Immature natural killer cell (primary cell): Measurements from ENCODE around the gene DCLRE1C. TPM values are rescaled to one million over a fixed set of nuclear protein-coding genes. Genes with fewer than 3 reads are reported as not detected.
"Not testable (repeated sequence)": the region's sequence is repeated elsewhere in the genome, so short reads cannot be mapped to it uniquely, and the experiment has no call there.

Experiments
- DNase-seq, 3 donors: peaks; one replicate each; pipeline ENCODE4 v3.0.0; 2022; ENCODE audit warnings: mixed read lengths in 1 of 3
- H3K27ac Mint-ChIP-seq, 6 donors: one replicate each; pipeline ENCODE4 v1.8.0; 2020; ENCODE audit warnings: mixed read lengths in 6 of 6, mild to moderate bottlenecking in 5 of 6, inconsistent platforms in 4 of 6, moderate library complexity in 3 of 6
- H3K27me3 Mint-ChIP-seq, 3 donors: one replicate each; pipeline ENCODE4 v1.8.0; 2020 to 2021; ENCODE audit warnings: low read depth in 3 of 3, mild to moderate bottlenecking in 3 of 3, mixed read lengths in 3 of 3, moderate library complexity in 3 of 3, inconsistent platforms in 1 of 3
- H3K36me3 Mint-ChIP-seq, 3 donors: one replicate each; pipeline ENCODE4 v1.8.0; 2020; ENCODE audit warnings: mixed read lengths in 3 of 3, inconsistent platforms in 2 of 3, mild to moderate bottlenecking in 2 of 3
- H3K4me1 Mint-ChIP-seq, 2 donors: one replicate each; pipeline ENCODE4 v1.8.0; 2020; ENCODE audit warnings: inconsistent platforms in 2 of 2, mild to moderate bottlenecking in 2 of 2, mixed read lengths in 2 of 2, moderate library complexity in 1 of 2
- H3K4me3 Mint-ChIP-seq, 5 donors: one replicate each; pipeline ENCODE4 v1.8.0; 2020; ENCODE audit warnings: mild to moderate bottlenecking in 5 of 5, mixed read lengths in 5 of 5, inconsistent platforms in 3 of 5, moderate library complexity in 3 of 5
- H3K9me3 Mint-ChIP-seq, 6 donors: one replicate each; pipeline ENCODE4 v1.8.0; 2020; ENCODE audit warnings: mild to moderate bottlenecking in 6 of 6, mixed read lengths in 6 of 6, inconsistent platforms in 4 of 6, moderate library complexity in 3 of 6
- polyA plus RNA-seq, 3 donors: library from polyadenylated mRNA; unstranded; fragments of 300-500 nt; fragmentation: Illumina TruSeq; gene quantifications; one replicate each; pipeline ENCODE4 v1.2.3, GENCODE V29; 2021

DCLRE1C gene
- polyA plus RNA-seq, 3 donors from 2014 or later, result 9.3 to 33.8 (median 13.9) TPM

- peak within 1 kb of the TSS; percentile 96 to 99 (median 98) for H3K4me3 Mint-ChIP-seq
These were observed 5.5 kb upstream of the DCLRE1C start, which contains the start of gene MEIG1 for GRCh38 chr10:14959221-14960057. Gene MEIG1 (plus strand): TSS chr10:14959388. CDS start chr10:14966469, 7,081 bp downstream.

DNA sequence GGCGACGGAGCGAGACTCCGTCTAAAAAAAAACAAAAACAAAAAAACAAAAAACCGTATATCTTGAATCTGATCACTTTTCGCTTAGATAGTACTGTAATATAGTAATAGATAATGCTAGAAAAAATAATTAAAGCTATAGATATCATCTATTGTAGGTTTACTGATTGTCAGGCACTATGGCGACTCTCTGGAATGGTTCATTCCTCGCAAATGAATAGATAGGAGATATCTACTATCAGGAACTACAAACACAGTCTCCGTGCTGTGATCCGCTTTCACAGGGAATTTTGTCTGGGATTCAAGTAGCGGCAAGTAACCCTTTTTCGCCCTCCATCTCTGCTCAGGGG lies 5.0 kb upstream of the DCLRE1C start:
- peak overlapping the region; percentile 94 to 98 (median 96) for H3K27ac Mint-ChIP-seq
- peaks cover 27 to 38% of the 10 kb centered on the region in 2 donors for H3K4me1 Mint-ChIP-seq
- peak overlapping the region; percentile 96 to 99 (median 98) for H3K4me3 Mint-ChIP-seq
- H3K36me3 Mint-ChIP-seq, result no peaks in the 10 kb centered on the region
- H3K9me3 Mint-ChIP-seq, result no peaks in the 10 kb centered on the region
- peaks cover 4 to 14% (median 12%) of the 10 kb centered on the region in 3 donors for H3K27me3 Mint-ChIP-seq
- DNase-seq, result no peak

More at GRCh38 chr10:14959221-14960057, 5.5 kb upstream of the DCLRE1C start, which contains the start of gene MEIG1:
- peaks cover 21 to 32% of the 10 kb centered on the region in 2 donors for H3K4me1 Mint-ChIP-seq
- peak; percentile 93 to 95 (median 94) for DNase-seq
- no peaks in the 10 kb centered on the region for H3K36me3 Mint-ChIP-seq
- peak within 1 kb of the TSS; percentile 94 to 98 (median 96) for H3K27ac Mint-ChIP-seq
- peaks cover 3 to 11% (median 9%) of the 10 kb centered on the region in 3 donors for H3K27me3 Mint-ChIP-seq
- H3K9me3 Mint-ChIP-seq, result no peaks in the 10 kb centered on the region

GRCh38 chr10:14954934-14955333 lies 1.0 kb upstream of the DCLRE1C start:
- H3K27ac Mint-ChIP-seq, result peak overlapping the region in 5 of 6 donors; percentile 94 to 98 (median 96)
- DNase-seq, result no peak
- H3K4me1 Mint-ChIP-seq, result peaks cover 54 to 67% of the 10 kb centered on the region in 2 donors
- H3K27me3 Mint-ChIP-seq, result peaks cover 8 to 16% (median 13%) of the 10 kb centered on the region in 3 donors
- no peaks in the 10 kb centered on the region for H3K36me3 Mint-ChIP-seq
- H3K9me3 Mint-ChIP-seq, result no peaks in the 10 kb centered on the region
- peak overlapping the region; percentile 92 to 97 (median 92) for H3K4me3 Mint-ChIP-seq

- Mint-ChIP-seq H3K27me3 (peaks cover 5 to 9% (median 5%) of the 10 kb centered on the region in 3 donors), H3K36me3 (peaks cover 0 to 3% (median 0%) of the 10 kb centered on the region in 3 donors), H3K9me3 (no peaks in the 10 kb centered on the region), H3K4me3 (peak overlapping the region; percentile 92 to 97 (median 92)), H3K4me1 (peaks cover 50 to 70% of the 10 kb centered on the region in 2 donors), H3K27ac (peak overlapping the region; percentile 94 to 98 (median 96))
- no peak for DNase-seq
These were observed 384 bp downstream of the DCLRE1C start for GRCh38 chr10:14953424-14954000.

DNA sequence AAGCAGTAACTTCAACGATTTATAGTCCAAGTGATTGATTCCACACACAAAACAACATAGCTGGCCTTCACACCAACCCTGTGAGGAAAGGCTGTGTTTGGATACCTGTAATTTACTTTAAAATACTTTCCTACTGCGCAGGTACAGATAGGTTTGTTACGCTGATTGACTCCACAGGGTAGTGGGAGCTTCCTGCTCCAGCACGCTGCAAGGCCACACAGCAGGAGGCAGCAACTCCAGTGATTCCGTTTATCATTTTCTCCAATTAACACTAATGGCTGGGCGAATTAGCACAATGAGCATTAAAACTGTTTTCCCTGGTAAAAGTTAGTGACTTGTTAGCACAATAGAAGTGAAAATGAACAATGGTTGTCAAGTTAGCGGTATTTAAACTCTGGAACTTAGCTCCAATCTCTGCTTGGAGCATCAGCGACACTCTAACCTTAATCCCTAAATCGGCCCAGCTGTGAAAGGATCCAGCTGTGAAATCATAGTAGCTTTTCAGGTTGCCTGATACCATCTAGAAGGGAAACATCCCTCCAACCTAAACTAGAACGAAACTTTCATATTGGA lies 959 bp downstream of the DCLRE1C start:
- no peak for DNase-seq

GRCh38 chr10:14949291-14949690 lies 4.6 kb downstream of the DCLRE1C start:
- peaks cover 0 to 14% (median 3%) of the 10 kb centered on the region in 3 donors for H3K36me3 Mint-ChIP-seq
- peaks cover 5 to 9% (median 5%) of the 10 kb centered on the region in 3 donors for H3K27me3 Mint-ChIP-seq
- DNase-seq, result no peak
- H3K9me3 Mint-ChIP-seq, result no peaks in the 10 kb centered on the region
- H3K4me1 Mint-ChIP-seq, result peaks cover 37 to 58% of the 10 kb centered on the region in 2 donors
- peak overlapping the region in 1 of 5 donors; percentile 22 for H3K4me3 Mint-ChIP-seq
- peak overlapping the region in 2 of 6 donors; percentile 26 to 61 for H3K27ac Mint-ChIP-seq

More for the DNA sequence above, 959 bp downstream of the DCLRE1C start:
- Mint-ChIP-seq H3K9me3 (no peaks in the 10 kb centered on the region), H3K4me1 (peaks cover 50 to 66% of the 10 kb centered on the region in 2 donors), H3K27ac (peak overlapping the region; percentile 94 to 98 (median 96)), H3K36me3 (peaks cover 0 to 3% (median 0%) of the 10 kb centered on the region in 3 donors), H3K27me3 (peaks cover 5 to 9% (median 5%) of the 10 kb centered on the region in 3 donors), H3K4me3 (peak overlapping the region; percentile 92 to 97 (median 92))

DNA sequence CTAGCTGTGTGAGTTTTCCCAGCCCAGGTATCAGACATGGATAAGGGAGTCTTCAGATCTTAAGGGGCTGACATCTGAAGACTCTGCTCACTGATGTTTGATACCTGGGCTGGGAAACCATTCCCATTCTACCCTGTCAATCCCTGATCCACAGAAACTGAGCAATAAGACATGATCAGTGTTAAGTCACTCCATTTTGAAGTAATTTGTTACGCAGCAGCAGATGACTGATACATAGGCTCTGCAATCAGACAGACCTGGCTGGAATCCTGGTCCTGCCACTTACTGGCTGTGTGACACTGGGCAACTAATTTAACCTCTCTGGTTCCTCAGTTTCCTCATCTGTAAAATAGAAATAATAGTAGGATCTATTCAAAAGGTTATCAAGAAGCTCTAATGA lies 6.6 kb downstream of the DCLRE1C start:
- no peaks in the 10 kb centered on the region for H3K27me3 Mint-ChIP-seq
- peaks cover 22 to 49% of the 10 kb centered on the region in 2 donors for H3K4me1 Mint-ChIP-seq
- H3K4me3 Mint-ChIP-seq, result no peak overlapping the region
- no peaks in the 10 kb centered on the region for H3K9me3 Mint-ChIP-seq
- peaks cover 0 to 27% (median 3%) of the 10 kb centered on the region in 3 donors for H3K36me3 Mint-ChIP-seq
- no peak overlapping the region for H3K27ac Mint-ChIP-seq
- no peak for DNase-seq

- Mint-ChIP-seq H3K36me3 (peaks cover 0 to 28% (median 3%) of the 10 kb centered on the region in 3 donors), H3K4me1 (peaks cover 13 to 36% of the 10 kb centered on the region in 2 donors), H3K27ac (no peak overlapping the region), H3K4me3 (no peak overlapping the region), H3K27me3 (no peaks in the 10 kb centered on the region), H3K9me3 (no peaks in the 10 kb centered on the region)
- no peak for DNase-seq
These were observed 8.8 kb downstream of the DCLRE1C start for GRCh38 chr10:14945108-14945507.

GRCh38 chr10:14942950-14943338 lies 11.0 kb downstream of the DCLRE1C start:
- not testable (repeated sequence) for H3K27me3 Mint-ChIP-seq, H3K9me3 Mint-ChIP-seq, H3K4me3 Mint-ChIP-seq, DNase-seq
- Mint-ChIP-seq H3K4me1 (peaks cover 16 to 41% of the 10 kb centered on the region in 2 donors), H3K36me3 (peaks cover 0 to 31% (median 0%) of the 10 kb centered on the region in 3 donors), H3K27ac (peak overlapping the region in 1 of 6 donors; percentile 66)

GRCh38 chr10:14942147-14942949 lies 11.5 kb downstream of the DCLRE1C start:
- not testable (repeated sequence) for H3K27me3 Mint-ChIP-seq, DNase-seq, H3K9me3 Mint-ChIP-seq, H3K4me3 Mint-ChIP-seq
- H3K36me3 Mint-ChIP-seq, result peaks cover 0 to 30% (median 0%) of the 10 kb centered on the region in 3 donors
- peaks cover 16 to 41% of the 10 kb centered on the region in 2 donors for H3K4me1 Mint-ChIP-seq
- peak overlapping the region in 5 of 6 donors; percentile 1 to 69 (median 29) for H3K27ac Mint-ChIP-seq

DNA sequence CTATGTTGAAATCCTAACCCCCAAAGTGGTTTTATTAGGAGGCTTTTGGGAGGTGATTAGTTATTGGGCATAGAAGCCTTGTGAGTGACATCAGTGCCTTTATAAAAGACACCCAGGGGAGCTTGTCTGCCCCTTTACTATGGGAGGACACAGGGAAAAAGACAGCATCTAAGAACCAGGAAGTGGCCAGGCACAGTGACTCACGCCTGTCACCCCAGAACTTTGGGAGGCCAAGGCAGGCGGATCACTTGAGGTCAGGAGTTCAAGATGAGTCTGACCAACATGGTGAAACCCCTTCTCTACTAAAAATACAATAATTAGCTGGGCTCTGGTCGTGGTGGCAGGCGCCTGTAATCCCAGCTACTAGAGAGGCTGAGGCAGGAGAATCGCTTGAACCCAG lies 14.9 kb downstream of the DCLRE1C start:
- peaks cover 17 to 44% of the 10 kb centered on the region in 2 donors for H3K4me1 Mint-ChIP-seq
- H3K9me3 Mint-ChIP-seq, H3K27me3 Mint-ChIP-seq: not testable (repeated sequence)
- H3K36me3 Mint-ChIP-seq, result peaks cover 5 to 24% (median 9%) of the 10 kb centered on the region in 3 donors
- peak overlapping the region; percentile 23 to 81 (median 62) for H3K27ac Mint-ChIP-seq
- H3K4me3 Mint-ChIP-seq, result peak overlapping the region in 1 of 5 donors; percentile 35
- DNase-seq, result peak in 1 of 3 donors; percentile 14

- no peak for DNase-seq
- Mint-ChIP-seq H3K27me3 (peaks cover 0 to 7% (median 3%) of the 10 kb centered on the region in 3 donors), H3K36me3 (peaks cover 12 to 30% (median 16%) of the 10 kb centered on the region in 3 donors), H3K9me3 (no peaks in the 10 kb centered on the region), H3K27ac (no peak overlapping the region), H3K4me1 (peaks cover 7 to 27% of the 10 kb centered on the region in 2 donors), H3K4me3 (no peak overlapping the region)
These were observed 17.3 kb downstream of the DCLRE1C start for GRCh38 chr10:14936584-14936983.

GRCh38 chr10:14930610-14931009 lies 23.3 kb downstream of the DCLRE1C start:
- H3K36me3 Mint-ChIP-seq, result peaks cover 16 to 51% (median 25%) of the 10 kb centered on the region in 3 donors

More at GRCh38 chr10:14930610-14931009, 23.3 kb downstream of the DCLRE1C start:
- H3K9me3 Mint-ChIP-seq, result no peaks in the 10 kb centered on the region
- no peak overlapping the region for H3K27ac Mint-ChIP-seq
- no peak overlapping the region for H3K4me3 Mint-ChIP-seq
- peaks cover 1 to 6% of the 10 kb centered on the region in 2 donors for H3K4me1 Mint-ChIP-seq
- DNase-seq, result no peak
- no peaks in the 10 kb centered on the region for H3K27me3 Mint-ChIP-seq
